KMS-11 (cell line): ENCODE measurements around the gene POLA1.
"Not testable (repeated sequence)": the region's sequence is repeated elsewhere in the genome, so short reads cannot be mapped to it uniquely, and the experiment has no call there.

Experiments used
- H2AFZ ChIP-seq: fragments of 200-600 bp; sonication (generic); 2 replicates; pipeline ENCODE4 v1.6.1; 2016; ENCODE audit warnings: antibody characterized with exemption, mixed run types, low read depth
- H3K27ac ChIP-seq: fragments of 200-600 bp; sonication (generic); 2 replicates; pipeline ENCODE4 v1.6.1; 2016; ENCODE audit warnings: mild to moderate bottlenecking, mixed run types
- H3K27me3 ChIP-seq: fragments of 200-600 bp; sonication (generic); 2 replicates; pipeline ENCODE4 v1.6.1; 2017; ENCODE audit warnings: mild to moderate bottlenecking, low read depth, mixed run types, moderate library complexity; ENCODE audit not compliant: insufficient read depth
- H3K36me3 ChIP-seq: fragments of 200-600 bp; sonication (generic); 2 replicates; pipeline ENCODE4 v1.6.1; 2017; ENCODE audit warnings: mild to moderate bottlenecking, mixed run types; ENCODE audit not compliant: insufficient read depth
- H3K4me1 ChIP-seq: fragments of 200-600 bp; sonication (generic); 2 replicates; pipeline ENCODE4 v1.6.1; 2016; ENCODE audit warnings: mild to moderate bottlenecking, low read depth, mixed run types; ENCODE audit not compliant: poor library complexity, severe bottlenecking
- H3K4me2 ChIP-seq: fragments of 200-600 bp; sonication (generic); 2 replicates; pipeline ENCODE4 v1.7.0; 2016; ENCODE audit warnings: mild to moderate bottlenecking, mixed run types
- H3K4me3 ChIP-seq: fragments of 200-600 bp; sonication (generic); IDR thresholded peaks from 2 replicates; pipeline ENCODE4 v1.6.1; 2017; ENCODE audit warnings: low read depth, low read length, mixed read lengths; ENCODE audit not compliant: insufficient read depth
- H3K79me2 ChIP-seq: fragments of 200-600 bp; sonication (generic); 2 replicates; pipeline ENCODE4 v1.6.1; 2016; ENCODE audit warnings: low read depth, mixed run types; ENCODE audit not compliant: insufficient read depth
- H3K9ac ChIP-seq: fragments of 200-600 bp; sonication (generic); 2 replicates; pipeline ENCODE4 v1.6.1; 2016; ENCODE audit warnings: mild to moderate bottlenecking, mixed run types
- H4K20me1 ChIP-seq: fragments of 200-600 bp; sonication (generic); 2 replicates; pipeline ENCODE4 v1.6.1; 2016; ENCODE audit warnings: mild to moderate bottlenecking, mixed run types; ENCODE audit not compliant: insufficient read depth
- CTCF ChIP-seq: fragments of 200-600 bp; sonication (generic); conservative IDR thresholded peaks from 2 replicates; pipeline ENCODE4 v1.6.1; 2017; ENCODE audit warnings: low read depth, mild to moderate bottlenecking, antibody characterized with exemption, low read length, moderate library complexity, mixed read lengths

Gene POLA1

GRCh38 chrX:24648495-24648894 is 45.2 kb upstream of the POLA1 start:
- Histone ChIP-seq H3K27ac (no peak overlapping the region), H3K4me1 (no peaks in the 10 kb centered on the region), H3K79me2 (no peaks in the 10 kb centered on the region), H3K27me3 (no peaks in the 10 kb centered on the region), H2AFZ (no peak overlapping the region), H3K36me3 (no peaks in the 10 kb centered on the region), H3K9ac (no peak overlapping the region), H3K4me2 (no peak overlapping the region), H4K20me1 (no peaks in the 10 kb centered on the region), H3K4me3 (no peak overlapping the region)
- TF ChIP-seq CTCF = no peak

- H3K9ac ChIP-seq = no peak overlapping the region
- no peaks in the 10 kb centered on the region for H3K4me1 ChIP-seq
- TF ChIP-seq CTCF = no peak
- no peaks in the 10 kb centered on the region for H3K36me3 ChIP-seq
- no peak overlapping the region for H3K4me2 ChIP-seq
- no peaks in the 10 kb centered on the region for H3K27me3 ChIP-seq
- no peak overlapping the region for H2AFZ ChIP-seq
- no peaks in the 10 kb centered on the region for H3K79me2 ChIP-seq
- H4K20me1 ChIP-seq = no peaks in the 10 kb centered on the region
- no peak overlapping the region for H3K27ac ChIP-seq
- no peak overlapping the region for H3K4me3 ChIP-seq
Measured at GRCh38 chrX:24651783-24652182, 41.9 kb upstream of the POLA1 start.

GRCh38 chrX:24655679-24656078 is 38.0 kb upstream of the POLA1 start:
- H3K4me1 ChIP-seq, H3K9ac ChIP-seq, H3K4me3 ChIP-seq, H3K27ac ChIP-seq, H3K36me3 ChIP-seq, H4K20me1 ChIP-seq, H2AFZ ChIP-seq, H3K4me2 ChIP-seq, H3K27me3 ChIP-seq, H3K79me2 ChIP-seq: not testable (repeated sequence)

GRCh38 chrX:24657671-24658386 is 35.9 kb upstream of the POLA1 start:
- Histone ChIP-seq H3K4me3 (no peak overlapping the region), H3K36me3 (no peaks in the 10 kb centered on the region), H4K20me1 (no peaks in the 10 kb centered on the region), H3K27me3 (no peaks in the 10 kb centered on the region), H3K79me2 (no peaks in the 10 kb centered on the region), H3K27ac (no peak overlapping the region), H3K4me2 (no peak overlapping the region), H3K9ac (no peak overlapping the region), H2AFZ (no peak overlapping the region), H3K4me1 (no peaks in the 10 kb centered on the region)
- TF ChIP-seq CTCF = no peak

- no peaks in the 10 kb centered on the region for H3K79me2 ChIP-seq
- no peaks in the 10 kb centered on the region for H4K20me1 ChIP-seq
- H3K4me3 ChIP-seq = no peak overlapping the region
- no peaks in the 10 kb centered on the region for H3K27me3 ChIP-seq
- H3K9ac ChIP-seq = no peak overlapping the region
- H3K27ac ChIP-seq = no peak overlapping the region
- TF ChIP-seq CTCF = no peak
- no peaks in the 10 kb centered on the region for H3K4me1 ChIP-seq
- H3K4me2 ChIP-seq = no peak overlapping the region
- no peaks in the 10 kb centered on the region for H3K36me3 ChIP-seq
- H2AFZ ChIP-seq = no peak overlapping the region
Measured at GRCh38 chrX:24658421-24658820, 35.3 kb upstream of the POLA1 start.
